Fibroblast of skin of right quadriceps (primary cell): ENCODE results near the gene SEPTIN2.
A peak's percentile ranks its signal among the peaks of the same experiment; 100 is the strongest.
"Not testable (repeated sequence)": the region's sequence is repeated elsewhere in the genome, so short reads cannot be mapped to it uniquely, and the experiment has no call there.

Experiments used
- DNase-seq: peaks from one replicate; pipeline ENCODE4 v3.0.0-alpha.2; 2013

The SEPTIN2 gene

DNA sequence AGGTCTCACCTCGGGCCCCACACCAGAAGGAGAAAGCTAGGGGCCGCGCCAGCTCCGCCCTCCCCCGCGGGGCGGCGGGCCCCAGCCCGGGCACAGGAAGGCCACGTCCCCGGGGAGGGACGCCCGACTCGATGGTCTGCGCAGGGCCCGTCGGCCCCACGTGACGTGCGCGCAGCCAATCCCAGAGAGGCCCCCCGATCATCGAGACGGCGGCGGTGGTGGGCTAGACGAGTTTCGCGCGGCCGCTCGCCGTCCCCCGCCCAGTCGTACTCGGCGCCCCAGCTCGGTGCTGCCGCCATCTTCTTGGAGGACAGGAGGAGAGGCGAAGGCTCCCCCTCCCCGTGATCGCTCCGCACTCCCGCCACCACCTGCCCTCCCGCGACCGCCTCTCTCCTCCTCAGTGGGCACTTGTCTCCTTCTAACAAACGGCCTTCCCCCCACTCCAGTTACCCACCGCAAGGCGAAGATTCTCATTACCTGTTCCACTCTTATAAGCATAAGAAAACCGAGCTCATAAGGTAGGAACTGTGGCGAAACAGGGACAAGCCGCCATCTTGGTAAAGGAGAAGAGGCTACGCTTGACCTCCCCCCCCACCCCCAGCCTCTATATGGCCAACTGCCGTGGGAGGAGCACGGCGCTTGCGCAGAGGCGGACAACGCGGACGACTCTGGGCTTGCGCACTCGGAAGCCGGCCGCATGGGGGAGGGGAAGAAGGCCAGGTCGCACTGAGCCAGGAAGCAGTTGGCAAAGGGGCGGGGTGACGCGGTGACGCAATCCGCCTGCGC is 439 bp upstream of the SEPTIN2 start, which contains the start of gene HDLBP:
HDLBP (minus strand) TSS at position 580 of the 786 bp plus-strand sequence. CDS start 48,803 bp downstream, outside the sequence.
- DNase-seq, result peak; percentile 99

DNA sequence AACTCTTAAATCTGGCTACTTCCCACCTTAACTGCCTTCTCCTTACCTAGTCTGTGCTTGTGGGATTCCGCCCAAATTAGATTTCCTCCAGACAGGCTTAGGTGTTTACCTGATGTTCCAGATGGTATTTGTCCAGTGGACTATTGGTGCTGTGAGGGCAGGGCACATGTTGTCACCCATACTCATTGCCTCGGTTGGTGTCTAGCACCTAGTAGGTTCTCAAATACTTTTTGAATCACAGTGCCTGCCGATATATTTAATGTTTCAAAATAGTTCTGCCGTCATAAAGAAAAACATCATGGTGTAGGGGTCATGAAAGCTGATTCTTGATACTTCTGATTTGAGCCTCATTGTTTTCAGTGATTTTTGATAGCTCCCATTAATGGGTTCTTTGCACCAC is 1.1 kb downstream of the SEPTIN2 start:
- no peak for DNase-seq

DNA sequence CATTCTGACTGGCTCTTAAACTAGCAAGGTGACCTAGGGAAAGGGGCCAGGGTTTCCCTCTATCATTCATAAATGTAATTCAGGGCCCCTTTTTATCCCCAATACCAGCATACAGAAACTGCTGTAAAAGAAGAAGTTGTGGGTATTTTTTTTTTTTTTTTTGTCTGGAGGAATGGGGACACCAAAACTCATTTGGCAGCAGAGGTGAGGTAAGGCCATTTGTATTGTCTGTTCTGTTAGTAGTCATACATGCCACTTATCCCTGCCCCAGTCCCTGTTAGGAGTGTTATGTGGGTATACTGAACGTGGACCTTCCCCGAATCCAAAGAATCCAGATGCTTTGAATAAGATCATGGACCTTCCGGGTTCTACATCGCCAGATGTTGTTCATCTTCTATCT is 1.7 kb downstream of the SEPTIN2 start:
- no peak for DNase-seq

DNA sequence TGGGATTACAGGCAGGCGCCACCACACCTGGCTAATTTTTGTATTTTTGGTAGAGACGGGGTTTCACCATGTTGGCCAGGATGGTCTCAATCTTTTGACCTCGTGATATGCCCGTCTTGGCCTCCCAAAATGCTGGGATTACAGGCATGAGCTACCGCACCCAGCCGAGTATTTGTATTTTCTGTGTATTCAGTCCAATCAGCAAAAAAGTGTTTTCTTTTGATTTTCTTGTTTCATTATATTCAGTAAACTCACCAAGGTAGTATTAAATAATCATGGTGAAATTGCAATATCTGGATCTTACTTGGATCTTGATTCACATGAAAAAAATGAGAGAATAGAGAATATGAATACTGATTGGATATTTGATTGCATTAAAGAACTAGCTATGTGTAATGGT is 3.1 kb downstream of the SEPTIN2 start:
- not testable (repeated sequence) for DNase-seq

DNA sequence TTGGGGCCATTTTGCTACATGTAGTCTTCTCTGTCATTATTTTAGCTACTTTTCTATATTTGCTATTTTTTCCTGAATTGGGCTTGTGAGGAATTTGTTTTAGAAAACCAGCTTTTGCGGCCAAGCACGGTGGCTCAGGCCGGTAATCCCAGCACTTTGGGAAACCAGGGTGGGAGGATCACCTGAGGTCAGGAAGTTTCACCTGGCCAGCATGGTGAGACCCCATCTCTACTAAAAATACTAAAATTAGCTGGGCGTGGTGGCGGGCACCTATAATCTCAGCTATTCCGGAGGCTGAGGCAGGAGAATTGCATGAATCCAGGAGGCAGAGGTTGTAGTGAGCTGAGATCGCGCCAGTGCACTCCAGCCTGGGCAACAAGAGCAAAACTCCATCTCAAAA is 4.7 kb downstream of the SEPTIN2 start:
- DNase-seq, result no peak

DNA sequence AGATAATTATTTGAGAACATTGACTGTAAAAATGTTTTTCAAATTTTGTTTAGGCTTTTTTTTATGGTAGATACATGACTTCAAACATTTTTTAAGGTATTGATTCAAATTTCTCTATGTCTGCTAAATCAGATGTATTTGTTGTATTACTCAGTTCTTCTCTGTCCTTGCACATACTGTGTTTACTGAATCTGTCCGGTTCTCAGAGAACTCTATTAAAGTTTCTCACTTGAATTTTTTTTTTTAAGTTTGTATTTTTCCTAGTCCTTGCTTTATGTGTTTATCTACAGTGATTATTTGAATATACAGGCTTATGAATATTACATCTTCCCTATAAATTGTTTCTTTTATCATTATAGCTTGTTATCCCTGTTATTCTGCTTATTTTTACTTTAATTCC is 5.3 kb downstream of the SEPTIN2 start:
- DNase-seq, result no peak

DNA sequence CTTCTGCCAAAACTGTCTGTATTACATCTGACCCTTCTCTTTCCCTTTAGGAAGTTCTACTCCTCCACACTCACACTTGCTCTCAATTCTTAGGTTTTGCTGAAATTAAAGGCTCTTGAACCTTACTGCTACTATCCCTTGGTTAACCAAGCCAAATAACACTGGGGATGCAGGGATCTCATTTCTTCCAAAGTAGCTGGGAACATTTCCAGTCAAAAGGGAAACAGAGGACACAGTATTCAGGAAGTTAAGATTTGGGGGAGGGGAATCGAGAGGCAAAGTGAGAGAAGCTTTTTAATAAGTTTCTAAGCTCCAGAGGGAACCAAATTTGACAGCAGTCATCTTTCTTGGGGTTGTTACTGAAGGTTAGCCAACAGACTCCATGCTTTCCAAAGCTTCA is 6.2 kb downstream of the SEPTIN2 start:
- DNase-seq, result no peak

DNA sequence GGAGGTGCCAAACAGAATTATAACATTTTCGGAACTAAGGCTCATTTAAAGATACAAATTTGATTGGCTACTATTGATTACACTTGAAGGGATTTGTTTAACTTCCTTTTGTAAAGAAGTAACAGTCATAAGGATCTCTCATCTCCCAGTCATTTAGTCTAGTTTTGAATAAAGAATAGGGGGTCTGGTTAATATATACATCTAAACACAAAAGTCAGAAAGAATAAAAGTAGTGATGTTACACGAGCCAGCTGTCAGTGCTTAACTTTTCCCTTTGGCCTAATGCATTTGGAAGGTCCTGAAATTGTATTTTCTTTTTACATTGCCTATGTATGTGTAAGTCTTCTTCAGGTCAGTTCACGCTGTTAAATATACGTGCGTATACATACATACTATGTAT is 8.1 kb downstream of the SEPTIN2 start:
- no peak for DNase-seq

DNA sequence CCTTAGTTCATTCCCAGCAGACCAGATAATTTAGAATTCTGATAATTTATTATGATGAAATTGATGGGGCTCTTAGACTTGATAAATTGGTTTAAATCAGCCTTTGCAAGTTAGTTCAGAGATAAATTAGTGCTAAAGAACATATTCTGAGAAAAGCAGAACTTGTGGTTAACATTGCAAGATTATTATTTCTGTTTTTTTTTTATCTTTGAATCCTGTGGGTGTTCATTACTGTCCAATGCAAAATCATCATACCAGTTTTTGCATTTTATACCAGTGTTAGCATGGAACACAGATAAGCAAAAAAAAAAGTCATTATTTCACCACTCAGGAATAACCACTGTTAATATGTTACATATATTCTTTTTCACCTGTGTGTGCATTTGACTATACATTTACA is 9.1 kb downstream of the SEPTIN2 start:
- no peak for DNase-seq

DNA sequence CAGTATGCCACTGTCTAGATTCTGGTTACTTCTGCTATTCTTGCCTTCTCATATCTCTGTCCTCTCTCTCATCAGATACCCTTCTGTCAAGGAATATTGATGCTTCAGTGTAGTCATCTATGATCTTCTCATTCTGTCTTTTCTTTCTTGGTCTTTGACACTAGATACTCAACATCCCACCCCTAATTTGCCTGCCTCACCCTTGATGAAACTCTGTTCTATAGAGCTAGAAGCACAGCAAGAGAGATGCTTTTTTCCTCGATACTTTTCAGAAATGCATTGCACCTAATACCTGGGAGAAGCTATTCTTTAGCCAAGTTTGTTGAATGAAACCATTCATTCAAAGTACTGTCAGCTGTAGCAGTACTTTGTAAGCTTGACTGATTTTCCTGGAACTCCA is 9.5 kb downstream of the SEPTIN2 start:
- DNase-seq, result no peak

DNA sequence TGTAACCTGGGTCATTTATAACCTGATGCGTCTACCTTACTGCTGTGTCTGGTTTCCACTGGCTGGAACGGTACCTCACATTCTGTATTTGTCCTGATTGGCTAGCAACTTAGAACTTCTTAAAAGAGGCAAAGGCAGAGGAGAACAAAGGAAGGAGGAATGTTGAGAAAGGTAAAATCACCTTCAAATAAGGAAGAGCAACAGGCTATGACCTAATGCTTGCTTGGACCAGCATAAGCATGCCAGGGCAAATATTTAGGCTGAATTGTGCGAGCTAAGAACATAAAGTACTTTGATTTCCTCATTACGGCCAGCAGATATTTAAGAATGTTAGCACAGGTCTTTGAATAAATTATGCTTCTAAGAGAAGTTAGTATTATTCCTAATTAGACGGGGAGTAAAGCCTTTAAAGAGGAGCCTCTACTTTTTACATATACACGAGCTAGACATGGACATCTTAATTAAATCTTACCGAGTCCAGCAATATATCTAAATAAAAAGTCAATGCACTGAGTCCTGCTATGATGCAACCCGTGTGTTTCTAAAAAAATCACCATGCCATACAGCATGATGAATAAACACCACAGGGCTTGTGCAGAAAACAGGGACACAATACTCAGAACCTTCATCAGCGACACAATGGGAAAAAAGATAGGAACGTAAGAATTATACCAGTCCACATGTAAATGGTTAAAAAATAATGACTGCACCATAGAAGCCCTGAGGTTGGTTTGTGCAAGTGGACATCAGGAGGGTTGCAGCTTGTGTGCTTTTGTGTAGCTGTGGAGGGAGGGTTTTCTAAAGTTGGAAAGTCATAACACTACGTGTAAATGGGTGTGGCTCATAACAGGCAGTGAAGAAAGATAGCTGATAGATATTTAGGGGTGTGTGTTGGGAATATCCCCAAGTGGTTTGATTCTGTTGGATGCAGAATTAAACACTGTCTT is 14.2 kb downstream of the SEPTIN2 start:
- DNase-seq, result no peak

DNA sequence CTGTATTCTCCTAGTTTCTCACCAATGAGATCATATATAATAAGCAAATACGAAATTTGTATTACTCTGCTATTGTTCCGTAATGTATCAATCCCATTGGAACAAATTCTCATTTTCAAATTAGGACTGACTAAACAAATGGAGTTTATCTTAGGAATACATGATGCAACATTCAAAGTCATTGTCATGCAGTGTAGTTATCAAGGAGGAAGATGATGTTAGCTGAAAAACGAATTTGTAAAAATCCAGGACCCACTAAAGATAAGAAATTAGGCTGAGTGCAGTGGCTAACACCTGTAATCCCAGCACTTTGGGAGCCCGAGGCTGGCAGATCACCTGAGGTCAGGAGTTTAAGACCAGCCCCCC is 14.9 kb downstream of the SEPTIN2 start:
- DNase-seq, result no peak

DNA sequence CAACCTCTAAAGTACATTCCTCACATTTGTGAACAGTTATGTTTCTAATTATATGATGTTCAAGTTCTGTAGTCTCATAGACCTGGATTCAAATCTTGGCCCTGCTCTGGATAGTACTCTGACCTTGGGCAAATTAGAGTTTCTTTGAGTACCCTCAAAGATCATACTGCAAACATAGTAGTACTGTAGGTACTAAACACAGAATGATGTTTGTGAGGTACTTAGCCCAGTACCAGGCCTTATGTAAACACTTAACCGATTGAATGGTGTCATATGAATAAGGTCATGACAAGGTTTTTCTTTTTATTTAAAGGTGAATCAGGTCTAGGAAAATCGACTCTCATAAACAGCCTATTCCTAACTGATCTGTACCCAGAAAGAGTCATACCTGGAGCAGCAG is 19.1 kb downstream of the SEPTIN2 start:
- no peak for DNase-seq

DNA sequence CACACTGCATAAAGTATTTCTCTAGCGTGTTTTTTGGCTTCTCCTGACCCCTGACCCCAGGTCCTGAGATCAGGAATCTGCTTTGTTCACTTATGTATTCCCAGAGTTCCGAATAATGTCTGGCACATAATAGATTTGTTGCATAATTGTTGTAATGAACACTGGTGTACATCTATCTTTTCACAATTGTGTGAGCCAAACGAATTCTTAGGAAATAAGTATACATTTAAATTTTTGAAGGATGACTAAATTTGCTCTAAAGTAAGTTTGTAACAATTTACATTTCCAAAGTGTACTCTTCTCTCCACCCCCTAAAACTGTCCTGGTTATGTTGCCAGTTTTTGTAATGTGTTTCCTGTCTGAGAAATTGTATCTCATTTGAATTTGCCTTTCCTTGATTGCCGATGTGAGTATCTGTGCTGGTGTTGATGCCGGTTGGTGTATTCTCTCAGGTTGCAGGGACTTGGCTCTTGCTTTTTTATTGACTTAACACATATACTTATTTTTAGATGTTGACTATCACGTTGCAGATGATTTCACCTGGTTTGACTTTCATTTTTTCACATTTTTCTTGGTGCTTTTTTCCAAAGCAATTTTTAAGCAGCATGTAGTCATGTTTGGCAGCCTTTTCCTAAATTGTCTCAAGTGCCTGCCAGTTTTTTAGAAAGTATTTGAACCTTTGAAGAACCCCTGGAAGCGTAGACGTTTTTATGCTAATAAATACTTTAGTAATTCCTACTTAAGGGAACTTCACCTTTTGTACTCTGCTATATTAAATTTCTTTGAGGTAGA is 24.3 kb downstream of the SEPTIN2 start:
- peak; percentile 18 for DNase-seq

DNA sequence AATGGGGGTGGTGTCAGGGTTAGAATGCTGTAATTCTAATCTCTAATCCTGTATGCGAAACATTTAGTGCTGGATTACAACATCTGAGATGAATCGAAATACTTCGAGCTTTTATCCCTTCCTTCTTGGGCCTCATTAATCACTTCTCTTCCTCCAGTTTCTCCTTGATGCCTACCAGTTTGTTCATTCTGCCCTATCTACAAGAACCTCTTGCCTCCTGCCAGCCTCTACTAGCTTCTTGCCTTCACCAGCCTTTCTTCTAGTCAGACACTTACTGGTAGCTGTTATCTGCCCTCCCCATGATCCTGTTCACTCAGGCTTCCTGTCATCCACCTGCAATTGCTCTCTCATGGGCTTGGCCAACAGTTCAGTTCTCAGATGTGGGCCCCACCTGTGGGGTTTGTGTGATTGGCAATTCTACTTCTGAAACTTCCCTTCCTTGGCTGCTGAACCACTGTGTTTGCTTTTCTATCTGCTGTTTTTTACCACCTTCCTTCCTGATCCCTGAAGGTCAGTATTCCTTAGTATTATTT is 25.0 kb downstream of the SEPTIN2 start:
- DNase-seq, result no peak

DNA sequence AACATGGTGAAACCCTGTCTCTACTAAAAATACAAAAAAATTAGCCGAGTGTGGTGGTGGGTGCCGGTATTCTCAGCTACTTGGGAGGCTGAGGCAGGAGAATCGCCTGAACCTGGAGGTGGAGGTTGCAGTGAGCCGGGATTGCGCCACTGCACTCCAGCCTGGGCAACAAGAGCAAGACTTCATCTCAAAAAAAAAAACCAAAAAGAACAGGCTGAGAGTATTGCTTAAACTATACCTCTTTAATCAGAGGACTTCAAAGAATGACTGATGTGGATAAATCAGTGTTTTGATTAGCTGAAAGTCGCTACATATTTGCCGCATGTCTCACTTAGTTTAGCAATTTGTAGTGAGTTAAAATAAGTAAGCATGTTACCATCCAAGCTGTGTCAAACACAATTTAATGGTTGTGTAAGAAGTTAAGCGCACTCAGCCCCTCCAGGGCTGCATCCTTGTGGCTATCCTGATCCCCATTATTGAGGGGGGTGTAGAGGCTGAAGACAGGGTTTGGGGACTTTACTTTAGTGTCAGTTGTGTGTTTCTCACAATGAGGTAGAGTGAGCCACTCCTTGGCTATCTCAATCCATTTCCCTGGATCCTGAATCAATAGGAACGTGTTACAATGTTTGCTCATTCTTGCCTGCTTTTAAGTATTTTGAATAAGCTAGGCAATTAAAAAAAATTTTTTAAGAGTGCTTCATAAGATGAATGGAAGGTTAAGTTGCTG is 29.4 kb downstream of the SEPTIN2 start:
- peak; percentile 43 for DNase-seq

DNA sequence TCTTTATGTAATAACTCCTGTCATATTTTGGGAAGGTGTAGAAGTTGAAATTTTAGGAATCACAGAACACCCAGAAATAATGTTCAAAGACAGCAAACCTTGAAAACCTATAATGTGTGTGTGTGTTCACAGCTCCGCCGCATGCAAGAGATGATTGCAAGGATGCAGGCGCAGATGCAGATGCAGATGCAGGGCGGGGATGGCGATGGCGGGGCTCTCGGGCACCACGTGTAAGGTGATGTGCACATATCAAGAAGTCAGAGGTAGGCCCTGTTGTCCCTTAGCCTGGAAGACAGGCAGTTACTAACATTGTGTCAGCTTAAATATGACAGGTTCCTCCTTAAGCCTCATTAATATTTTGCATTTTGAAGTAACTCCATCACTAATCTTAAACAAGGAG is 34.2 kb downstream of the SEPTIN2 start:
- no peak for DNase-seq

DNA sequence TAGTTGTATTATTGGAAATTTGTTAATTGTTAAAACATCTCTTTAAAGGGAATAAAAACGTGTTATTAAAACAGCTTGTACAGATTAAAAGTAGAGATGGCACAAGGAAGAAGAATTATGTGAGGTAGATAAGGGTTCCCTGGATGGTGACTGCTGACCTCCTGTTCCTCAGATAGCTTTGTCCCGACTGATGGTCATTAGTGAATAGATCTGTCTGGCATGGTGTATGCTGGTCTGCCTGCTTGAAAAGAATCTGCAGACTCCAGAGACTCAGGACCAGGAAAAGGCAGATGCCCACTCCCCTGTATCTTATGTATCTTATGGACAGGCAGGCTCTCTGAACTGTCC is 34.8 kb downstream of the SEPTIN2 start:
- no peak for DNase-seq

DNA sequence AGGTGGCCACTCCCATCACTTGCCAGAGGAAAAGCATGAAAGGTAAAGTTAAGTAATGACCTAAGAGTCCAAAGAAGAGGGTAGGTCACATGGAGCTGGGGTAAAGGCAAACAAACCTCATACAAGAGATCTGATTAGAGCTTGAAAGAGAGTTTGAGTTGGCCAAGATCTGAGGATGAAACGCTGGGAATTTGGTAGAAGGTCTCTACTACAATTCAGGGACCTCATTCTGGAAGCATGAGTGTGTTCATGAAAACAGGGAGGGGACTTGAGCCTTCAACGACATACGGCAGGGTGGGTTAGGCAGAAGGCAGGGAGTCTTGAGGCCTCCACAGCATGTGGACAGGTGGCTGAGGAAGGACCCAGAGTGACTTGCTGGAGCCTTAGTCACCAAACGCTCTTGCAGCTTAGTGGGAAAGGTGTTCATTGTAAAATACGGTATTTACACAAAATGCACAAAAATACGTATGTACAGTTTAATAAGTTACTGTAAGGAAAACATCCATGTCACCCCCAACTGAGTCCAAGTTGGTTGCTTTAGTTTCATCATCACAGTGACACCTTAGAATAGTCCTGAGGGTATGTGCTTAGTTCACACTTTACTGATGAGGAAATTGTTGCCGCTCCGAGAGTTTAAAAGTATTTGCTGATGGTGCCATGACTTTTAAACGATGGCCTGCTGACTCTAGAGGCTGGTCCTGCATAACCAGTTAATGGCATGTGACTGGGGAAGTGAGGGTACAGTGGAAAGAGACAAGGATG is 35.3 kb downstream of the SEPTIN2 start:
- no peak for DNase-seq

DNA sequence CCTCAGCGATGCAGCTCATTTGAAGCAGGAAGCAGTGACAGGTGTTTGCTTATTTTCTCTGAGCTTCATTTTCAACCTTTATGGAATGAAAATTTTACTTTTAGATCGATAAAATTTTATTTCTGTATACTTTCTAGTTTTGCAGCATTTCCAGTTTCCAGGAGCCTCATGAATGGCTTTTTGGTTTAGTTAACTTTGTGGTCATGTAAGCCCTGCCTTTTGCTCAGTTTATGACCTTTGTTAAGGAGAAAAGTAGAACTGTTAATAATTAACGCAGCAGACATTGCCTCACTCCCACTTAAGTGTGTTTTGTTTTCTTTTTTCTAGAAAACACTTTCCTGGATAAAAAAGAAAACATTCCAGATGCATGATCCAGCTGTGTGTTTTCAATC is 35.9 kb downstream of the SEPTIN2 start:
- DNase-seq, result no peak

DNA sequence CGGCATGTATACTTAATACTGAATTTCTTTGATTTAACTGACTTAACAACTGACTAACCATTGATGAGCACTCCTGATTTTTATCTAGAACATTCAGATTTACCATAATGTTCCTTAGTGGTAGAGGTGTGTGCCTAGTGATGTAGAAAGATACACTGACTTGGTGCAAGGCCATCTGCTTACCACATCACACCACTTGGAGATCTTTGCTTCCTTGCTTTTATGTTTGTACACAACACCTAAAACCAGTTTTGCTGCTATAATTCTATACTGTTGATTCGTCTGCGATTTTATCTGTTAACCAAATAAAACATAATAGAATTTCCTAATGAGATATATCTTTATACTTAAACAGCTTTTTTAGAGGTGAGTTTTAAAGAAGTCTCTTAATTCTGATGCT is 36.5 kb downstream of the SEPTIN2 start:
- no peak for DNase-seq
